ENCODE data around the gene AIMP1.
A peak's percentile ranks its signal among the peaks of the same experiment; 100 is the strongest.

AIMP1 gene

DNA sequence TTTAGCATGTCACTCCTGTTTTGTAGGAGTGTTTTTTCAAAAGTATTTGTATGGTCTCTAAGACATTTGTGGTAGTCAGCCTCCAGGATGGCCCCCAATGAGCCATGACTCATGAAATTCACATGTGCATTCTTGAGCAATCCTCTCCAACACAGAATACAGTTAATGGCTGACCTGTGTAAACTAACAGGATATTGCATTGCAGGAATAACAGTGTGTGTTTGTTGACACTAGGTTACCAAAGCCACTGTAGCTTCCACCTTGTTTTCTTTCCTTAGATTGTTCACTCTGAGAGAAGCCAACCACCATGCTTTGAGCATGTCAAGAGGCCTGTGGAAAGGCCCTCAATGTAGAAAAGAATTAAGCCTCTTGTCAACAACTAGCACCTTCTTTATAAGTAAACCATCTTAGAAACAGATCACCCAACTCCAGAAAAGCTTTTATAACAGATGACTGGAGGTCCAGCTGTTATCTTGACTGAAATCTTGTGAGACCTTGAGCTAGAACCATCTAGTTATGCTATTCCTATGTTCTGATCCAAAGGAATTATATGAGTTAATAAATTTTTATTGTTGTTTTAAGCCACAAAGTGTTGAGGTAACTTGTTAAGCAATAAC lies 28.9 kb upstream of the AIMP1 start:
- Histone ChIP-seq H3K4me2 (peak overlapping the region in 5 of 11 experiments; percentile 2 to 70 (median 46); a peak in 10 of 22 replicates), H3K9ac (peak overlapping the region in 1 of 11 experiments; percentile 55; a peak in 2 of 22 replicates), H3K27me3 (no peaks in the 10 kb centered on the region), H3K4me3 (no peak overlapping the region), H3K27ac (peak overlapping the region in 10 of 11 experiments; percentile 33 to 77 (median 59); a peak in 17 of 22 replicates), H3K9me3 (replicated peaks in 1 of 11) (no peaks in the 10 kb centered on the region), H4K20me1 (no peaks in the 10 kb centered on the region; a peak in 1 of 22 replicates), H3K36me3 (peaks cover 27 to 84% (median 47%) of the 10 kb centered on the region in 11 experiments), H3K4me1 (peaks cover 0 to 15% (median 11%) of the 10 kb centered on the region in 10 experiments; a peak in 10 of 20 replicates)
- TF ChIP-seq Cebpa-rat (IDR thresholded peaks at IDR 0.05) = peak in 6 of 11 experiments; percentile 29 to 76 (median 54); a peak in 9 of 22 replicates

- Histone ChIP-seq H3K27me3 (no peaks in the 10 kb centered on the region), H3K27ac (no peak overlapping the region), H3K4me2 (no peak overlapping the region), H3K9ac (no peak overlapping the region), H3K4me1 (peaks cover 0 to 15% (median 11%) of the 10 kb centered on the region in 10 experiments; a peak in 10 of 20 replicates), H3K9me3 (replicated peaks in 1 of 11) (no peaks in the 10 kb centered on the region), H3K4me3 (no peak overlapping the region), H4K20me1 (no peaks in the 10 kb centered on the region), H3K36me3 (peaks cover 41 to 88% (median 64%) of the 10 kb centered on the region in 11 experiments)
- TF ChIP-seq Cebpa-rat (IDR thresholded peaks at IDR 0.05) = no peak
Measured at GRCh38 chr4:106289737-106290136, 26.6 kb upstream of the AIMP1 start.

- H4K20me1 ChIP-seq = no peaks in the 10 kb centered on the region
- no peak overlapping the region for H3K9ac ChIP-seq
- H3K4me2 ChIP-seq = no peak overlapping the region
- no peaks in the 10 kb centered on the region for H3K27me3 ChIP-seq
- H3K27ac ChIP-seq = no peak overlapping the region
- H3K4me1 ChIP-seq = peaks cover 0 to 15% (median 10%) of the 10 kb centered on the region in 10 experiments; a peak in 10 of 20 replicates
- no peaks in the 10 kb centered on the region for H3K9me3 ChIP-seq (replicated peaks in 1 of 11)
- TF ChIP-seq Cebpa-rat (IDR thresholded peaks at IDR 0.05) = no peak
- no peak overlapping the region for H3K4me3 ChIP-seq
- H3K36me3 ChIP-seq = peaks cover 47 to 95% (median 77%) of the 10 kb centered on the region in 11 experiments
Measured at GRCh38 chr4:106291678-106292077, 24.7 kb upstream of the AIMP1 start.

- Histone ChIP-seq H3K36me3 (peaks cover 53 to 91% (median 76%) of the 10 kb centered on the region in 11 experiments), H4K20me1 (no peaks in the 10 kb centered on the region), H3K4me2 (no peak overlapping the region), H3K4me1 (no peaks in the 10 kb centered on the region), H3K9me3 (replicated peaks in 1 of 11) (no peaks in the 10 kb centered on the region), H3K4me3 (no peak overlapping the region), H3K27ac (no peak overlapping the region), H3K27me3 (no peaks in the 10 kb centered on the region), H3K9ac (no peak overlapping the region)
- no peak for TF ChIP-seq Cebpa-rat (IDR thresholded peaks at IDR 0.05)
Measured at GRCh38 chr4:106294062-106294461, 22.3 kb upstream of the AIMP1 start.

DNA sequence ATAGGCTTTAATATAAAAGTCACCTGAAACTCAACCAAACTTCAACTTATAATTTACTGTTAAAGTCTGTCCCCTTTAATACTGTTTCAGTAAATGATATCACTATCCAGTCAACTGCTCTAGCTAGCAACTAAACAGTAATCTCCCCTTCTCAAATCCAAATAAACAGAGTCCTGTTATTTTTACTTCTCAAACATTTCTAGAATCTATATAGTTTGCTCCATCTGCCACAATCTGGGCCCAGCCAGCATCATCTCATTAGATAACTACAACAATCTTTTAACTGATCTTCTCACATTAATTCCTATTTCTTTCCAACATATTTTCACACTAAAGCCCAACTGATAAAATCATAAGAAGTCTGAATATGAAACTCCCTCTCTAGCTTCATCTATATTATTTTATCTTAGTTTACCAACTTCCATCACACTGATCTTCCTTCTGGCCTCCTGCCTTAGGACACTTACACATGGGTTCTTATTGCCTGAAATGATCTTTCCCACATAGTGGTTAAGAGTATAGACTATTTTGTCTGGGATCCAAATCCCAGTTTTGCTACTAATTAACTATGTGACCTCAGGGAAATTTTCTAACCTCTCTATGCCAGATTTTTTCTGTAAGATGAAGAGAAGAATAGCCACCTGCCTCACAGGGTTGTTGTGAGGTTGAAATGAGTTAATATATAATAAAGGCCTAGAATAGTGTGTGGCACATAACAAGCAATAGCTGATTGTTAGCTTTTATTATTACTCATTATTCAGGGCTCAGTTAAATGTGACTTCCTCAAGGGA lies 18.9 kb upstream of the AIMP1 start:
- Histone ChIP-seq H3K4me2 (no peak overlapping the region), H3K27me3 (no peaks in the 10 kb centered on the region), H3K36me3 (peaks cover 52 to 99% (median 85%) of the 10 kb centered on the region in 11 experiments), H3K27ac (no peak overlapping the region), H3K4me3 (no peak overlapping the region), H4K20me1 (no peaks in the 10 kb centered on the region; a peak in 1 of 22 replicates), H3K9me3 (replicated peaks in 1 of 11) (peaks cover 0 to 6% (median 0%) of the 10 kb centered on the region in 11 experiments; a peak in 5 of 22 replicates), H3K9ac (no peak overlapping the region), H3K4me1 (no peaks in the 10 kb centered on the region)
- no peak for TF ChIP-seq Cebpa-rat (IDR thresholded peaks at IDR 0.05)

DNA sequence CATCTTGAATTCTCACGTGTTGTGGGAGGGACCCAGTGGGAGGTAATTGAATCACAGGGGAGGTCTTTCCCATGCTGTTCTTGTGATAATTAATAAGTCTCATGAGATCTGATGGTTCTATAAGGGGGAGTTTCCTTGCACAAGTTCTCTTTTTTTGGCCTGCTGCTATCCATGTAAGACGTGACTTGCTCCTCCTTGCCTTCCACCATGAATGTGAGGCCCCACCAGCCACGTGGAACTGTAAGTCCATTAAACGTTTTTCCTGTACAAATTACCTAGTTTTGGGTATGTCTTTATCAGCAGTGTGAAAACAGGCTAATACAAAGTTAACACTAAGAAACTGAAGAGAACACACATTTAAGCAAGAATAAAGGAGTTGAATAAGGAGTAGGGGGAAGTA lies 16.4 kb upstream of the AIMP1 start:
- no peak for TF ChIP-seq Cebpa-rat (IDR thresholded peaks at IDR 0.05)
- H3K9ac ChIP-seq = no peak overlapping the region
- H3K27me3 ChIP-seq = no peaks in the 10 kb centered on the region
- no peak overlapping the region for H3K27ac ChIP-seq
- H3K9me3 ChIP-seq (replicated peaks in 1 of 11) = peaks cover 0 to 6% (median 0%) of the 10 kb centered on the region in 11 experiments; a peak in 5 of 22 replicates
- no peak overlapping the region for H3K4me3 ChIP-seq
- no peaks in the 10 kb centered on the region for H3K4me1 ChIP-seq
- H3K36me3 ChIP-seq = peaks cover 39 to 95% (median 71%) of the 10 kb centered on the region in 11 experiments
- no peaks in the 10 kb centered on the region; a peak in 2 of 22 replicates for H4K20me1 ChIP-seq
- H3K4me2 ChIP-seq = no peak overlapping the region

GRCh38 chr4:106301393-106302061 lies 14.8 kb upstream of the AIMP1 start:
- Histone ChIP-seq H3K36me3 (peaks cover 42 to 94% (median 68%) of the 10 kb centered on the region in 11 experiments), H3K27me3 (no peaks in the 10 kb centered on the region), H4K20me1 (no peaks in the 10 kb centered on the region; a peak in 2 of 22 replicates), H3K4me1 (no peaks in the 10 kb centered on the region), H3K9ac (no peak overlapping the region), H3K9me3 (replicated peaks in 1 of 11) (peaks cover 0 to 6% (median 0%) of the 10 kb centered on the region in 11 experiments; a peak in 5 of 22 replicates), H3K27ac (no peak overlapping the region), H3K4me2 (no peak overlapping the region), H3K4me3 (no peak overlapping the region)
- TF ChIP-seq Cebpa-rat (IDR thresholded peaks at IDR 0.05) = no peak

GRCh38 chr4:106302062-106302438 lies 14.3 kb upstream of the AIMP1 start:
- H3K36me3 ChIP-seq = peaks cover 40 to 94% (median 73%) of the 10 kb centered on the region in 11 experiments
- no peaks in the 10 kb centered on the region for H3K27me3 ChIP-seq
- H3K27ac ChIP-seq = no peak overlapping the region
- no peak overlapping the region for H3K4me2 ChIP-seq
- H3K4me3 ChIP-seq = no peak overlapping the region
- H3K9me3 ChIP-seq (replicated peaks in 1 of 11) = peaks cover 0 to 6% (median 0%) of the 10 kb centered on the region in 11 experiments; a peak in 5 of 22 replicates
- no peaks in the 10 kb centered on the region for H3K4me1 ChIP-seq
- no peak overlapping the region for H3K9ac ChIP-seq
- no peaks in the 10 kb centered on the region; a peak in 2 of 22 replicates for H4K20me1 ChIP-seq
- TF ChIP-seq Cebpa-rat (IDR thresholded peaks at IDR 0.05) = no peak
